ENCODE results near the gene AKAP13. TPM values are rescaled to one million over a fixed set of nuclear protein-coding genes. Genes with fewer than 3 reads are reported as not detected.

AKAP13 gene
- total RNA-seq, 1 experiment from 2014 or later: 49.6 TPM

DNA sequence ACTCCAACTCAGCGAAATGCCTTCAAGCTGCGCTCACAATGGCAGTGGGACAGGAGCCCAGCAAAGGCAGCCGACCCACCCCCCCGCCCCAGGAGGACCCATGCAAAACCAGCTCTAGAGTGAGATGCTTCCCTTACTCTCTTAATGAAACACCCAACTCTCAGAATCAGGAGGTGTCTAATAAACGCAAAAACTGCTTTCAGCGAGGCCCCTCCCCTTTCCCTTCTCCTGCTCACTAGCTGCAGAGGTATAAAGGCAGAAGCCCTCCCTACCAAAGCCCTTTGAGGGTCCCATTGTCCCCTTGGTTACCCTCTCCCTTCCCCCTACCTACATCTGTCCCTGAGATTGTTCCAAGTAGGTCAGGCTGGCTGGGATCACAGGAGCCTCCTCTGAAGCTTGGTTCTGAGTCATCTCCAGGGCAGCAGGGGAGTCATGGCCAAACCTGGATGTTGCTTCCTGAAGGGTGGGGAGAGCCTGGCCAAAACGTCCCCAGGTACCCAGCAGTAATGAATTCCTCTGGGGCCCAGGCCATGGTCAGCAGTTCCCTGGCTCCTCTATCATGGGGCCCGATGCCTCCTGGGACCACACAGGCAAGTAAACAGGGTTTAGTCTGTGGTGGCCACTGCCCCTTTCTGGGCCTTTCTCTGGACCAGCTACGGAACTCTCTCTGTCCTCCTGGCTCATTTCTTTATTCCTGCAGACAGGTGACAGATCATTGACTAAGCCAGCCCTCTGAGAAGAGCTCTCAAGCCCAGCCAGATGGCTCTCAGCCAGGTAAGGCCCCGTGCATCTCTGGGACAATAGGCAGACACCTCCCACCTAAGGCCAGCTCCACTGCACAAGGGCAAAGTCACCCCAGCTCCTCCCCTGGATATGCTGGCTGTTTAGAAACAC is 405.7 kb downstream of the AKAP13 start:
- H3K27ac Mint-ChIP-seq (ENCODE audit: unreplicated experiment): no peak overlapping the region
- CTCF ChIA-PET: interaction anchor here (0.6 kb wide), 1 partner anchor 324 kb away, joined by 5 read pairs; no protein-coding TSS in a partner anchor
- no peak overlapping the region for H3K4me3 Mint-ChIP-seq (ENCODE audit: unreplicated experiment)
- no peaks in the 10 kb centered on the region for H3K27me3 Mint-ChIP-seq (ENCODE audit: insufficient read depth, unreplicated experiment)
- Histone ChIP-seq H3K4me3 (ENCODE audit: low read depth, low read length) (no peak overlapping the region), H3K4me1 (peaks cover 7% of the 10 kb centered on the region), H3K27me3 (replicated peaks; ENCODE audit: control insufficient read depth, insufficient read depth, low read length) (no peaks in the 10 kb centered on the region), H3K9me3 (no peaks in the 10 kb centered on the region), H3K36me3 (ENCODE audit: control insufficient read depth, insufficient read depth, low read length) (no peaks in the 10 kb centered on the region)
- DNase-seq: no peak
- POLR2A ChIA-PET: no interaction called here
- no TSS peak for BruUV-seq (replicated peaks)
- intact Hi-C loops (cut with micrococcal nuclease; ENCODE audit: unreplicated experiment): no loop called here
- no peaks in the 10 kb centered on the region for H3K9me3 Mint-ChIP-seq (ENCODE audit: unreplicated experiment)
- H3K4me1 Mint-ChIP-seq (ENCODE audit: low read depth, unreplicated experiment): no peaks in the 10 kb centered on the region
- H3K36me3 Mint-ChIP-seq (ENCODE audit: insufficient read depth, unreplicated experiment): peaks cover 7% of the 10 kb centered on the region
- no peak for TF ChIP-seq CTCF (IDR thresholded peaks at IDR 0.05; ENCODE audit: insufficient read depth in 1 of 2, low read depth in 1 of 2, low read length in 1 of 2, severe bottlenecking in 1 of 2, unreplicated experiment in 1 of 2)

DNA sequence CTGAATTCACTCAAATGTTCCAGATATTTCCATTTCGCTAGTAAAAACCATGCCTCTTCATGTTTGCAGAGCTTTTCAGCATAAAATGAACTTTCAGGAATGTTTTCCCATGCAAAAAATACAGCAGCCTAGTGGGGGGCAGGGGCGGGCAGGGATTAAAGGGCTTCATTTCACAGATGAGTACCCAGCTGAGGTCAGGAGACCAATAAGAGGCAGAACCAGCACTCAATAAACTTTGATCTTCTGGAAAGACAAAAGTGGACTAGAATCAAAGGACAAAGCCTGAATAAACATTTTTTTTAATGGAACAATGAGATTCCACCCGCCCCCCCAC is 406.3 kb downstream of the AKAP13 start:
- Histone ChIP-seq H3K4me1 (peaks cover 7% of the 10 kb centered on the region), H3K9me3 (no peaks in the 10 kb centered on the region), H3K27me3 (replicated peaks; ENCODE audit: control insufficient read depth, insufficient read depth, low read length) (no peaks in the 10 kb centered on the region), H3K4me3 (ENCODE audit: low read depth, low read length) (no peak overlapping the region), H3K36me3 (ENCODE audit: control insufficient read depth, insufficient read depth, low read length) (no peaks in the 10 kb centered on the region)
- POLR2A ChIA-PET: no interaction called here
- TF ChIP-seq CTCF (IDR thresholded peaks at IDR 0.05; ENCODE audit: insufficient read depth in 1 of 2, low read depth in 1 of 2, low read length in 1 of 2, severe bottlenecking in 1 of 2, unreplicated experiment in 1 of 2): no peak
- Mint-ChIP-seq H3K4me3 (ENCODE audit: unreplicated experiment) (no peak overlapping the region), H3K27ac (ENCODE audit: unreplicated experiment) (no peak overlapping the region), H3K9me3 (ENCODE audit: unreplicated experiment) (no peaks in the 10 kb centered on the region), H3K4me1 (ENCODE audit: low read depth, unreplicated experiment) (no peaks in the 10 kb centered on the region), H3K27me3 (ENCODE audit: insufficient read depth, unreplicated experiment) (no peaks in the 10 kb centered on the region), H3K36me3 (ENCODE audit: insufficient read depth, unreplicated experiment) (peaks cover 12% of the 10 kb centered on the region)
- CTCF ChIA-PET: interaction anchor here (0.6 kb wide), 1 partner anchor 324 kb away, joined by 5 read pairs; no protein-coding TSS in a partner anchor
- no peak for DNase-seq
- no TSS peak for BruUV-seq (replicated peaks)
- intact Hi-C loops (cut with micrococcal nuclease; ENCODE audit: unreplicated experiment): no loop called here

- no peaks in the 10 kb centered on the region for H3K9me3 Mint-ChIP-seq (ENCODE audit: unreplicated experiment)
- DNase-seq: peak in 1 of 2 experiments; percentile 25
- BruUV-seq (replicated peaks): no TSS peak
- no peaks in the 10 kb centered on the region for H3K27me3 Mint-ChIP-seq (ENCODE audit: insufficient read depth, unreplicated experiment)
- peaks cover 10% of the 10 kb centered on the region for H3K4me1 Mint-ChIP-seq (ENCODE audit: low read depth, unreplicated experiment)
- Histone ChIP-seq H3K4me1 (peaks cover 7% of the 10 kb centered on the region), H3K27me3 (replicated peaks; ENCODE audit: control insufficient read depth, insufficient read depth, low read length) (no peaks in the 10 kb centered on the region), H3K9me3 (no peaks in the 10 kb centered on the region), H3K4me3 (ENCODE audit: low read depth, low read length) (no peak overlapping the region), H3K36me3 (ENCODE audit: control insufficient read depth, insufficient read depth, low read length) (no peaks in the 10 kb centered on the region)
- no peak overlapping the region for H3K4me3 Mint-ChIP-seq (ENCODE audit: unreplicated experiment)
- peaks cover 12% of the 10 kb centered on the region for H3K36me3 Mint-ChIP-seq (ENCODE audit: insufficient read depth, unreplicated experiment)
- POLR2A ChIA-PET: interaction anchor here (0.6 kb wide), 1 partner anchor 90 kb away, joined by 17 read pairs; no protein-coding TSS in a partner anchor
- intact Hi-C loops (cut with micrococcal nuclease; ENCODE audit: unreplicated experiment): no loop called here
- no peak for TF ChIP-seq CTCF (IDR thresholded peaks at IDR 0.05; ENCODE audit: insufficient read depth in 1 of 2, low read depth in 1 of 2, low read length in 1 of 2, severe bottlenecking in 1 of 2, unreplicated experiment in 1 of 2)
- CTCF ChIA-PET: interaction anchor here (0.7 kb wide), 1 partner anchor 56 kb away, joined by 3 read pairs; no protein-coding TSS in a partner anchor
- H3K27ac Mint-ChIP-seq (ENCODE audit: unreplicated experiment): no peak overlapping the region
Observed at GRCh38 chr15:85788771-85789495, 408.5 kb downstream of the AKAP13 start.
